Thoracic aorta (tissue), 2 donors: Measurements from ENCODE around the gene IL22RA1. TPM values are rescaled to one million over a fixed set of nuclear protein-coding genes. Genes with fewer than 3 reads are reported as not detected.

Experiments
- ATAC-seq: fragments of 150-250 bp; one replicate; pipeline ENCODE4 v1.8.0; 2017; ENCODE audit warnings: low read depth; ENCODE audit not compliant: insufficient number of reproducible peaks, low FRiP score
- DNase-seq: peaks from one replicate; pipeline ENCODE4 v3.0.0-alpha.2; 2020; ENCODE audit warnings: low spot score
- H3K27ac ChIP-seq, 2 donors: fragments of 200-600 bp; sonication (generic); 1 replicate in 1 of 2; 2 replicates in 1 of 2; pipeline ENCODE4 v1.5.1; 2016; ENCODE audit warnings: mild to moderate bottlenecking in 2 of 2, moderate library complexity in 2 of 2
- H3K27me3 ChIP-seq: fragments of 200-600 bp; sonication (generic); replicated peaks from 2 replicates; pipeline ENCODE4 v1.6.0; 2016; ENCODE audit warnings: mild to moderate bottlenecking; ENCODE audit not compliant: insufficient read depth
- H3K36me3 ChIP-seq: fragments of 200-600 bp; sonication (generic); one replicate; pipeline ENCODE4 v1.5.1; 2016
- H3K4me1 ChIP-seq, 2 donors: fragments of 200-600 bp; sonication (generic); 1 replicate in 1 of 2; 2 replicates in 1 of 2; pipeline versions ENCODE4 v1.5.1 to v1.6.0; 2016; ENCODE audit warnings: low read depth in 2 of 2, mild to moderate bottlenecking in 1 of 2; ENCODE audit not compliant: control insufficient read depth in 1 of 2
- H3K4me3 ChIP-seq: fragments of 200-600 bp; sonication (generic); 2 replicates; pipeline ENCODE4 v1.5.1; 2016; ENCODE audit warnings: mild to moderate bottlenecking
- H3K9me3 ChIP-seq: fragments of 200-600 bp; sonication (generic); 2 replicates; pipeline ENCODE4 v1.5.1; 2016
- CTCF ChIP-seq: fragments of 200-600 bp; sonication (generic); IDR thresholded peaks from one replicate; pipeline ENCODE4 v1.5.1; 2019; ENCODE audit warnings: antibody characterized with exemption
- total RNA-seq, 2 donors: library from RNA; depleted of rRNA; stranded (reverse); fragments of >200 nt; gene quantifications; one replicate each; pipeline versions ENCODE4 v1.1.0 to v1.2.3, GENCODE V29; 2016

Gene IL22RA1
- total RNA-seq, 2 donors from 2014 or later: 0.14 to 0.21 TPM

- no peak overlapping the region for H3K27ac ChIP-seq
- no peaks in the 10 kb centered on the region for H3K36me3 ChIP-seq
- no peak for DNase-seq
- H3K4me1 ChIP-seq: no peaks in the 10 kb centered on the region
- no peak for ATAC-seq
- H3K9me3 ChIP-seq: no peaks in the 10 kb centered on the region
- TF ChIP-seq CTCF: no peak
- no peak overlapping the region for H3K4me3 ChIP-seq
- no peaks in the 10 kb centered on the region for H3K27me3 ChIP-seq
Observed at GRCh38 chr1:24084050-24084449, 58.9 kb downstream of the IL22RA1 start.

GRCh38 chr1:24082372-24082771 is 60.6 kb downstream of the IL22RA1 start:
- Histone ChIP-seq H3K36me3 (no peaks in the 10 kb centered on the region), H3K4me1 (no peaks in the 10 kb centered on the region), H3K27ac (no peak overlapping the region), H3K9me3 (no peaks in the 10 kb centered on the region), H3K4me3 (no peak overlapping the region), H3K27me3 (no peaks in the 10 kb centered on the region)
- no peak for TF ChIP-seq CTCF
- no peak for DNase-seq
- ATAC-seq: no peak

GRCh38 chr1:24081190-24081589 is 61.8 kb downstream of the IL22RA1 start:
- no peak overlapping the region for H3K4me3 ChIP-seq
- H3K9me3 ChIP-seq: no peaks in the 10 kb centered on the region
- no peaks in the 10 kb centered on the region for H3K36me3 ChIP-seq
- no peak for DNase-seq
- no peaks in the 10 kb centered on the region for H3K27me3 ChIP-seq
- no peak overlapping the region for H3K27ac ChIP-seq
- no peak for ATAC-seq
- H3K4me1 ChIP-seq: no peaks in the 10 kb centered on the region
- TF ChIP-seq CTCF: no peak

GRCh38 chr1:24080131-24080530 is 62.8 kb downstream of the IL22RA1 start:
- H3K27me3 ChIP-seq: no peaks in the 10 kb centered on the region
- no peak overlapping the region for H3K27ac ChIP-seq
- no peaks in the 10 kb centered on the region for H3K36me3 ChIP-seq
- ATAC-seq: no peak
- no peak for DNase-seq
- no peaks in the 10 kb centered on the region for H3K4me1 ChIP-seq
- no peaks in the 10 kb centered on the region for H3K9me3 ChIP-seq
- TF ChIP-seq CTCF: no peak
- no peak overlapping the region for H3K4me3 ChIP-seq

GRCh38 chr1:24077278-24077978 is 65.5 kb downstream of the IL22RA1 start:
- no peak for TF ChIP-seq CTCF
- H3K27me3 ChIP-seq: no peaks in the 10 kb centered on the region
- no peak for DNase-seq
- no peaks in the 10 kb centered on the region for H3K9me3 ChIP-seq
- H3K4me1 ChIP-seq: no peaks in the 10 kb centered on the region
- no peaks in the 10 kb centered on the region for H3K36me3 ChIP-seq
- no peak overlapping the region for H3K27ac ChIP-seq
- H3K4me3 ChIP-seq: no peak overlapping the region
- ATAC-seq: no peak
